Measurements from ENCODE around the gene CSTPP1. TPM values are rescaled to one million over a fixed set of nuclear protein-coding genes. Genes with fewer than 3 reads are reported as not detected.
"Not testable (repeated sequence)": the region's sequence is repeated elsewhere in the genome, so short reads cannot be mapped to it uniquely, and the experiment has no call there.

CSTPP1 gene
- total and polyA plus RNA-seq, 2 donors (not counting 3 experiments of a cell fraction or from before 2014, with no cell fraction given), result 25.9 to 38.2 TPM

DNA sequence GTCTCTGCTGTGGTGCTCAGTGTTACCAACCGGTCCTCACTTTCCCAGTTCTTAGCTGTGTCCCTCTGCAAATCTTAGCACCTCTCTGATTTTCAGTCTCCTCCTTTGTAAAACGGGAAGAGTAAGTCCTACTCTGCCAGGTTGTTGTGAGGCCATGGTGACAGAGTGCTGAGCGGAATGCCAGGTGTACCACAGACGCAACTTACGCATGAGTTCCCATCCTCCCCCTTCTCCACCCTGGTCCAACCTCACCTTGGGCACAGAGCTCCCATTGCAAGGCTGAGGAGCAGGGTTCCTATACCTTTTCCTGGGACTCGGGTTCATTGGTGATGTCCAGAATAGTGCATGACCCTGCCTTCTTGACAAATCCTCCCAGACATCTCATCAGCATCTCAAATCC, 270.9 kb downstream of the CSTPP1 start:
- Histone ChIP-seq H3K9me1 (replicated peaks; ENCODE audit: control insufficient read depth, extremely low read depth, insufficient read depth, low read length) (no peaks in the 10 kb centered on the region), H3K9ac (replicated peaks; ENCODE audit: extremely low read depth, insufficient read depth, low read length) (no peak overlapping the region), H4K20me1 (replicated peaks; ENCODE audit: control insufficient read depth, extremely low read depth, insufficient read depth, low read length) (no peaks in the 10 kb centered on the region), H3K79me2 (ENCODE audit: control insufficient read depth, insufficient read depth, low read length) (no peaks in the 10 kb centered on the region), H3K4me2 (ENCODE audit: insufficient read depth, low read length) (no peak overlapping the region), H3K9me3 (replicated peaks; ENCODE audit: control insufficient read depth, insufficient read depth, low read length) (no peaks in the 10 kb centered on the region), H3K4me1 (ENCODE audit: control insufficient read depth, extremely low read depth, insufficient read depth, low read length) (no peaks in the 10 kb centered on the region), H2AFZ (ENCODE audit: low read depth, low read length) (no peak overlapping the region), H3K4me3 (replicated peaks in 1 of 3; ENCODE audit: insufficient read depth in 1 of 3, low read depth in 1 of 3, low read length in 3 of 3) (no peak overlapping the region), H3K27me3 (ENCODE audit: control insufficient read depth in 2 of 2, insufficient read depth in 2 of 2, low read length in 2 of 2) (peaks cover 0 to 6% of the 10 kb centered on the region in 2 experiments), H3K36me3 (ENCODE audit: control insufficient read depth in 2 of 2, extremely low read depth in 1 of 2, insufficient read depth in 2 of 2, low read length in 2 of 2) (no peaks in the 10 kb centered on the region), H3K27ac (ENCODE audit: insufficient read depth, low read depth, low read length) (no peak overlapping the region)
- BruUV-seq (replicated peaks), result no TSS peak
- TF ChIP-seq GATA2 (IDR thresholded peaks at IDR 0.05; ENCODE audit: insufficient read depth, insufficient read length, low read depth, low read length), result no peak
- TF ChIP-seq POLR2AphosphoS5 (IDR thresholded peaks at IDR 0.05; ENCODE audit: insufficient read depth, low read depth, low read length), result no peak
- no peak for TF ChIP-seq FOS (IDR thresholded peaks at IDR 0.05; ENCODE audit: borderline replicate concordance, insufficient read depth, low read length)
- TF ChIP-seq MYC (IDR thresholded peaks at IDR 0.05; ENCODE audit: low read depth, low read length), result no peak
- TF ChIP-seq, protein P1, sequence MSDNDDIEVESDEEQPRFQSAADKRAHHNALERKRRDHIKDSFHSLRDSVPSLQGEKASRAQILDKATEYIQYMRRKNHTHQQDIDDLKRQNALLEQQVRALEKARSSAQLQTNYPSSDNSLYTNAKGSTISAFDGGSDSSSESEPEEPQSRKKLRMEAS (IDR thresholded peaks at IDR 0.05; ENCODE audit: insufficient read depth, insufficient read length), result no peak
- TF ChIP-seq POLR2A (IDR thresholded peaks at IDR 0.05; ENCODE audit: low read depth, low read length), result no peak
- TF ChIP-seq JUN (IDR thresholded peaks at IDR 0.05; ENCODE audit: borderline replicate concordance, insufficient read depth, insufficient read length, low read depth), result no peak
- TF ChIP-seq EZH2 (IDR thresholded peaks at IDR 0.05; ENCODE audit: borderline replicate concordance, low read depth, low read length, severe bottlenecking), result no peak
- FAIRE-seq (no peak), DNase-seq (ENCODE audit: low read depth, low spot score) (no peak)
- dilution Hi-C loops (cut with MboI; ENCODE audit: extremely low pct_ligation_motif_present, low sequenced_read_pairs), result no loop called here
- intact Hi-C loops (cut with micrococcal nuclease), result no loop called here
- ChIA-PET POLR2A (interaction anchor here (0.6 kb wide), 1 partner anchor 14 kb away, joined by 3 read pairs; no protein-coding TSS in a partner anchor), CTCF (interaction anchor here (1.0 to 2.5 kb wide), 2 partner anchors 20 to 52 kb away, joined by 3 to 5 read pairs; no protein-coding TSS in a partner anchor)

DNA sequence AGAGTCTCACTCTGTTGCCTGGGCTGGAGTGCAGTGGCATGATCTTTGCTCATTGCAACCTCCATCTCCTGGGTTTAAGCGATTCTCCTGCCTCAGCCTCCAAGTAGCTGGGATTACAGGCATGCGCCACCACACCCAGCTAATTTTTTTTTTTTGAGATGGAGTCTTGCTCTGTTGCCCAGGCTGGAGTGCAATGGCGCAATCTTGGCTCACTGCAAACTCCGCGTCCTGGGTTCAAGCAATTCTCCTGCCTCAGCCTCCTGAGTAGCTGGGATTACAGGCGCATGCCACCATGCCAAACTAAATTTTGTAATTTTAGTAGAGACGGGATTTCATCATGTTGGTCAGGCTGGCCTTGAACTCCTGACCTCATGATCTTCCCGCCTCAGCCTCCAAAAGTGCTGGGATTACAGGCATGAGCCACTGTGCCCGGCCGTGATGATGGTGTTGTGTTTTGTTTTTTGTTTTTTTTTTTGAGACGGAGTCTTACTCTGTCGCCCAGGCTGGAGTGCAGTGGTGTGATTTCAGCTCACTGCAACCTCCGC, 271.5 kb downstream of the CSTPP1 start:
- H3K4me1 ChIP-seq (ENCODE audit: control insufficient read depth, extremely low read depth, insufficient read depth, low read length); H3K9me1 ChIP-seq (replicated peaks; ENCODE audit: control insufficient read depth, extremely low read depth, insufficient read depth, low read length); BruUV-seq (replicated peaks); H3K4me2 ChIP-seq (ENCODE audit: insufficient read depth, low read length); DNase-seq (ENCODE audit: low read depth, low spot score); POLR2A ChIA-PET; H2AFZ ChIP-seq (ENCODE audit: low read depth, low read length); FAIRE-seq; H3K9ac ChIP-seq (replicated peaks; ENCODE audit: extremely low read depth, insufficient read depth, low read length); H4K20me1 ChIP-seq (replicated peaks; ENCODE audit: control insufficient read depth, extremely low read depth, insufficient read depth, low read length); H3K27me3 ChIP-seq (ENCODE audit: control insufficient read depth in 2 of 2, insufficient read depth in 2 of 2, low read length in 2 of 2); H3K36me3 ChIP-seq (ENCODE audit: control insufficient read depth in 2 of 2, extremely low read depth in 1 of 2, insufficient read depth in 2 of 2, low read length in 2 of 2); H3K27ac ChIP-seq (ENCODE audit: insufficient read depth, low read depth, low read length); H3K9me3 ChIP-seq (replicated peaks; ENCODE audit: control insufficient read depth, insufficient read depth, low read length); intact Hi-C loops (cut with micrococcal nuclease); dilution Hi-C loops (cut with MboI; ENCODE audit: extremely low pct_ligation_motif_present, low sequenced_read_pairs); H3K4me3 ChIP-seq (replicated peaks in 1 of 3; ENCODE audit: insufficient read depth in 1 of 3, low read depth in 1 of 3, low read length in 3 of 3); H3K79me2 ChIP-seq (ENCODE audit: control insufficient read depth, insufficient read depth, low read length): not testable (repeated sequence)
- CTCF ChIA-PET, result interaction anchor here (1.0 to 2.5 kb wide), 2 partner anchors 20 to 51 kb away, joined by 3 to 5 read pairs; no protein-coding TSS in a partner anchor

All from endothelial cell of umbilical vein (primary cell).